ENCODE data around the gene LYST.

GRCh38 chr1:235831148-235831547 lies 35.6 kb downstream of the LYST start:
- TF ChIP-seq, protein P1, sequence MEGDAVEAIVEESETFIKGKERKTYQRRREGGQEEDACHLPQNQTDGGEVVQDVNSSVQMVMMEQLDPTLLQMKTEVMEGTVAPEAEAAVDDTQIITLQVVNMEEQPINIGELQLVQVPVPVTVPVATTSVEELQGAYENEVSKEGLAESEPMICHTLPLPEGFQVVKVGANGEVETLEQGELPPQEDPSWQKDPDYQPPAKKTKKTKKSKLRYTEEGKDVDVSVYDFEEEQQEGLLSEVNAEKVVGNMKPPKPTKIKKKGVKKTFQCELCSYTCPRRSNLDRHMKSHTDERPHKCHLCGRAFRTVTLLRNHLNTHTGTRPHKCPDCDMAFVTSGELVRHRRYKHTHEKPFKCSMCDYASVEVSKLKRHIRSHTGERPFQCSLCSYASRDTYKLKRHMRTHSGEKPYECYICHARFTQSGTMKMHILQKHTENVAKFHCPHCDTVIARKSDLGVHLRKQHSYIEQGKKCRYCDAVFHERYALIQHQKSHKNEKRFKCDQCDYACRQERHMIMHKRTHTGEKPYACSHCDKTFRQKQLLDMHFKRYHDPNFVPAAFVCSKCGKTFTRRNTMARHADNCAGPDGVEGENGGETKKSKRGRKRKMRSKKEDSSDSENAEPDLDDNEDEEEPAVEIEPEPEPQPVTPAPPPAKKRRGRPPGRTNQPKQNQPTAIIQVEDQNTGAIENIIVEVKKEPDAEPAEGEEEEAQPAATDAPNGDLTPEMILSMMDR (IDR thresholded peaks at IDR 0.05; ENCODE audit: low read depth, low read length, poor library complexity, severe bottlenecking), result no peak
- no peak for TF ChIP-seq EZH2phosphoT487 (IDR thresholded peaks at IDR 0.05; ENCODE audit: borderline replicate concordance, low read length)

Measured in DOHH2 (cell line).